OCI-LY3 (cell line): Measurements from ENCODE around the gene ZMYM5.

ENCODE experiments used
- H2AFZ ChIP-seq: fragments of 200-600, 300-600 bp; shearing (Covaris generic); 2 replicates; pipeline ENCODE4 v1.6.0; 2014; ENCODE audit warnings: antibody characterized with exemption, low read depth, low read length
- H3K27ac ChIP-seq: fragments of 200-600, 300-600 bp; sonication (generic); 2 replicates; pipeline ENCODE4 v1.5.1; 2014; ENCODE audit warnings: mild to moderate bottlenecking, low read length, moderate library complexity, mixed read lengths
- H3K27me3 ChIP-seq: fragments of 200-600, 300-600 bp; sonication (generic); 2 replicates; pipeline ENCODE4 v1.6.1; 2014; ENCODE audit warnings: low read depth, low read length, mixed read lengths
- H3K36me3 ChIP-seq: fragments of 200-600, 300-600 bp; sonication (generic); replicated peaks from 2 replicates; pipeline ENCODE3; 2014; ENCODE audit warnings: low read depth, low read length, mixed read lengths
- H3K4me1 ChIP-seq: fragments of 300-600, 200-600 bp; sonication (generic); 2 replicates; pipeline ENCODE4 v1.6.1; 2014; ENCODE audit warnings: low read length, mixed read lengths
- H3K4me2 ChIP-seq: fragments of 200-600, 300-600 bp; sonication (generic); 2 replicates; pipeline ENCODE4 v1.6.1; 2014; ENCODE audit warnings: low read length, mixed read lengths
- H3K4me3 ChIP-seq: fragments of 300-600, 200-600 bp; sonication (generic); 2 replicates; pipeline ENCODE4 v1.5.1; 2014; ENCODE audit warnings: antibody characterized with exemption, mild to moderate bottlenecking, low read length, moderate library complexity
- H3K79me2 ChIP-seq: fragments of 300-600, 200-600 bp; shearing (Covaris generic); 2 replicates; pipeline ENCODE4 v1.6.1; 2014; ENCODE audit warnings: mild to moderate bottlenecking, low read length, mixed read lengths
- H3K9ac ChIP-seq: fragments of 300-600, 200-600 bp; shearing (Covaris generic); 2 replicates; pipeline ENCODE4 v1.6.0; 2014; ENCODE audit warnings: mild to moderate bottlenecking, low read length, moderate library complexity
- H3K9me3 ChIP-seq: fragments of 200-600, 300-600 bp; shearing (Covaris generic); 2 replicates; pipeline ENCODE4 v1.6.1; 2014; ENCODE audit warnings: low read length, mixed read lengths; ENCODE audit not compliant: insufficient read depth
- H4K20me1 ChIP-seq: fragments of 200-600, 300-600 bp; sonication (generic); 2 replicates; pipeline ENCODE4 v1.6.1; 2016; ENCODE audit warnings: low read length, mixed read lengths; ENCODE audit not compliant: insufficient read depth
- CTCF ChIP-seq: fragments of 200-600, 300-600 bp; sonication (generic); IDR thresholded peaks from 2 replicates; pipeline ENCODE4 v1.5.1; 2014; ENCODE audit warnings: antibody characterized with exemption, low read length, low read depth
- EZH2phosphoT487 ChIP-seq: fragments of 200-600 bp; shearing (Covaris generic); IDR thresholded peaks from 2 replicates; pipeline ENCODE4 v1.6.1; 2018; ENCODE audit warnings: antibody characterized with exemption, mixed run types, low read depth

ZMYM5 gene

GRCh38 chr13:19845758-19846157 is 17.7 kb downstream of the ZMYM5 start:
- Histone ChIP-seq H2AFZ (no peak overlapping the region), H3K36me3 (peaks cover 16% of the 10 kb centered on the region), H3K79me2 (peaks cover 76% of the 10 kb centered on the region), H3K27me3 (no peaks in the 10 kb centered on the region), H3K9ac (no peak overlapping the region), H3K27ac (no peak overlapping the region), H4K20me1 (peaks cover 24% of the 10 kb centered on the region), H3K4me1 (peaks cover 5% of the 10 kb centered on the region; the same call in 1 of the 2 replicates), H3K4me3 (no peak overlapping the region), H3K9me3 (no peaks in the 10 kb centered on the region), H3K4me2 (no peak overlapping the region)
- TF ChIP-seq EZH2phosphoT487 = no peak
- TF ChIP-seq CTCF = no peak

GRCh38 chr13:19838865-19839275 is 24.6 kb downstream of the ZMYM5 start:
- peaks cover 26% of the 10 kb centered on the region for H3K79me2 ChIP-seq
- H3K27ac ChIP-seq = no peak overlapping the region
- H3K9ac ChIP-seq = no peak overlapping the region
- H3K27me3 ChIP-seq = no peaks in the 10 kb centered on the region
- H3K4me3 ChIP-seq = no peak overlapping the region
- no peaks in the 10 kb centered on the region for H3K9me3 ChIP-seq
- peaks cover 37% of the 10 kb centered on the region for H3K36me3 ChIP-seq
- no peak overlapping the region for H2AFZ ChIP-seq
- no peaks in the 10 kb centered on the region for H3K4me1 ChIP-seq
- TF ChIP-seq CTCF = no peak
- H3K4me2 ChIP-seq = no peak overlapping the region
- 0 out of 2 replicates have a peak, but pooled peaks cover 7% of the 10 kb centered on the region for H4K20me1 ChIP-seq

GRCh38 chr13:19836472-19836871 is 27.0 kb downstream of the ZMYM5 start:
- Histone ChIP-seq H3K4me2 (no peak overlapping the region), H3K9me3 (no peaks in the 10 kb centered on the region), H3K27me3 (no peaks in the 10 kb centered on the region), H2AFZ (no peak overlapping the region), H3K4me3 (no peak overlapping the region), H4K20me1 (0 out of 2 replicates have a peak, but pooled peaks cover 4% of the 10 kb centered on the region), H3K4me1 (no peaks in the 10 kb centered on the region), H3K27ac (no peak overlapping the region), H3K9ac (no peak overlapping the region), H3K36me3 (peaks cover 43% of the 10 kb centered on the region), H3K79me2 (peaks cover 9% of the 10 kb centered on the region; the same call in 1 of the 2 replicates)
- TF ChIP-seq EZH2phosphoT487 (no peak), CTCF (no peak)

DNA sequence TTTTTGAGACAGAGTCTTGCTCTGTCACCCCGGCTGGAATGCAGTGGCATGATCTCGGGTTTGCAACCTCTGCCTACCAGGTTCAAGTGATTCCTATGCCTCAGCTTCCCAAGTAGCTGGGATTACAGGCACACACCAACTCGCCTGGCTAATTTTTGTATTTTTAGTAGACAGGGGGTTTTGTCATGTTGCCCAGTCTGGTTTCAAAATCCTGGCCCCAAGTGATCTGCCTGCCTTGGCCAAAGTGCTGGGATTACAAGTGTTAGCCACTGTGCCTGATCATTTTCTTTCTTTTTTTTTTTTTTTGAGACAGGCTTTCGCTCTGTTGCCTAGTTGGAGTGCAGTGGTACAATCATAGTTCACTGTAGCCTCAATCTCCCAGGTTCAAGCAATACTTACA is 28.7 kb downstream of the ZMYM5 start:
- Histone ChIP-seq H4K20me1 (0 out of 2 replicates have a peak, but pooled peaks cover 3% of the 10 kb centered on the region), H3K79me2 (no peaks in the 10 kb centered on the region), H3K9me3 (no peaks in the 10 kb centered on the region), H2AFZ (no peak overlapping the region), H3K27me3 (no peaks in the 10 kb centered on the region), H3K4me1 (no peaks in the 10 kb centered on the region), H3K4me3 (no peak overlapping the region), H3K27ac (no peak overlapping the region), H3K36me3 (peaks cover 40% of the 10 kb centered on the region), H3K9ac (no peak overlapping the region), H3K4me2 (no peak overlapping the region)
- TF ChIP-seq CTCF (no peak), EZH2phosphoT487 (no peak)
